Right lobe of liver (tissue), 4 donors: Measurements from ENCODE around the gene PGBD5.

Experiments
- CTCF ChIP-seq, 4 donors: fragments of 200-600 bp in 3 of 4; fragments of 450-650 bp in 1 of 4; IDR thresholded peaks; one replicate each; pipeline versions ENCODE4 v1.5.1 to v1.8.0; 2016 to 2022; ENCODE audit warnings: antibody characterized with exemption in 4 of 4, mild to moderate bottlenecking in 2 of 4
- POLR2A ChIP-seq: fragments of 450-650 bp; IDR thresholded peaks from one replicate; pipeline ENCODE4 v1.6.1; 2017; ENCODE audit warnings: antibody characterized with exemption, mild to moderate bottlenecking
- donor health status: DM: no; HTN: no; CAD: no.
- donor health status: DM: no; HTN: no; CAD: no.
- donor health status: DM: no; HTN: yes; CAD: no.

GRCh38 chr1:230385930-230386329, 40.2 kb downstream of the PGBD5 start:
- TF ChIP-seq CTCF (IDR thresholded peaks at IDR 0.05) (no peak), POLR2A (no peak)
